Ascending aorta (tissue), 2 donors: ENCODE data around the gene SLC19A1. TPM values are rescaled to one million over a fixed set of nuclear protein-coding genes. Genes with fewer than 3 reads are reported as not detected.

Experiments used
- DNase-seq, 2 donors: peaks; one replicate each; pipeline ENCODE4 v3.0.0-alpha.2; 2019; ENCODE audit warnings: low spot score in 2 of 2
- H3K27ac ChIP-seq, 2 donors: fragments of 200-600 bp; sonication (generic); one replicate each; pipeline ENCODE4 v1.5.1; 2016 to 2017; ENCODE audit warnings: mild to moderate bottlenecking in 1 of 2
- H3K27me3 ChIP-seq: fragments of 200-600 bp; sonication (generic); one replicate; pipeline ENCODE4 v1.5.1; 2017
- H3K36me3 ChIP-seq, 2 donors: fragments of 200-600 bp; sonication (generic); one replicate each; pipeline ENCODE4 v1.5.1; 2016
- H3K4me1 ChIP-seq, 2 donors: fragments of 200-600 bp; sonication (generic); one replicate each; pipeline ENCODE4 v1.5.1; 2016 to 2017; ENCODE audit warnings: mild to moderate bottlenecking in 1 of 2
- H3K4me3 ChIP-seq, 2 donors: fragments of 200-600 bp; sonication (generic); one replicate each; pipeline ENCODE4 v1.5.1; 2016 to 2017; ENCODE audit warnings: mild to moderate bottlenecking in 1 of 2
- H3K9me3 ChIP-seq, 2 donors: fragments of 200-600 bp; sonication (generic); one replicate each; pipeline ENCODE4 v1.5.1; 2016
- CTCF ChIP-seq, 3 experiments: fragments of 200-600 bp in 2 of 3; fragments of 450-650 bp in 1 of 3; sonication (generic) in 2 of 3; IDR thresholded peaks; one replicate each; pipeline ENCODE4 v1.5.1; 2016 to 2019; ENCODE audit warnings: antibody characterized with exemption in 3 of 3, mild to moderate bottlenecking in 1 of 3, moderate library complexity in 1 of 3
- intact Hi-C: fragments of 100-400 bp; cut with DNase I; formaldehyde crosslinking; loops from one replicate; pipeline ENCODE4 v1.15.1; 2023
- total RNA-seq: library from RNA; depleted of rRNA; stranded (reverse); fragments of >200 nt; gene quantifications from one replicate; pipeline ENCODE4 v1.1.0, GENCODE V29; 2016

SLC19A1 gene
- total RNA-seq, 1 donor from 2014 or later: 8.4 TPM

GRCh38 chr21:45575993-45576837 is 34.0 kb upstream of the SLC19A1 start:
- intact Hi-C loops: no loop called here
- TF ChIP-seq CTCF (IDR thresholded peaks at IDR 0.05): no peak
- Histone ChIP-seq H3K4me3 (no peak overlapping the region), H3K4me1 (no peaks in the 10 kb centered on the region), H3K27me3 (no peaks in the 10 kb centered on the region), H3K9me3 (no peaks in the 10 kb centered on the region), H3K27ac (no peak overlapping the region), H3K36me3 (no peaks in the 10 kb centered on the region)
- no peak for DNase-seq

GRCh38 chr21:45575304-45575992 is 33.2 kb upstream of the SLC19A1 start:
- Histone ChIP-seq H3K27ac (no peak overlapping the region), H3K4me3 (no peak overlapping the region), H3K36me3 (no peaks in the 10 kb centered on the region), H3K4me1 (no peaks in the 10 kb centered on the region), H3K27me3 (no peaks in the 10 kb centered on the region), H3K9me3 (no peaks in the 10 kb centered on the region)
- TF ChIP-seq CTCF (IDR thresholded peaks at IDR 0.05): no peak
- intact Hi-C loops: no loop called here
- DNase-seq: no peak

- Histone ChIP-seq H3K27ac (no peak overlapping the region), H3K9me3 (no peaks in the 10 kb centered on the region), H3K4me1 (no peaks in the 10 kb centered on the region), H3K36me3 (no peaks in the 10 kb centered on the region), H3K27me3 (no peaks in the 10 kb centered on the region), H3K4me3 (no peak overlapping the region)
- intact Hi-C loops: no loop called here
- DNase-seq: no peak
- TF ChIP-seq CTCF (IDR thresholded peaks at IDR 0.05): no peak
Measured at GRCh38 chr21:45574691-45575090, 32.5 kb upstream of the SLC19A1 start.

GRCh38 chr21:45574081-45574501 is 31.9 kb upstream of the SLC19A1 start:
- H3K27ac ChIP-seq: no peak overlapping the region
- no peaks in the 10 kb centered on the region for H3K36me3 ChIP-seq
- H3K9me3 ChIP-seq: no peaks in the 10 kb centered on the region
- no peak for DNase-seq
- intact Hi-C loops: no loop called here
- H3K27me3 ChIP-seq: no peaks in the 10 kb centered on the region
- no peak for TF ChIP-seq CTCF (IDR thresholded peaks at IDR 0.05)
- no peak overlapping the region for H3K4me3 ChIP-seq
- H3K4me1 ChIP-seq: no peaks in the 10 kb centered on the region

GRCh38 chr21:45573452-45574035 is 31.3 kb upstream of the SLC19A1 start:
- intact Hi-C loops: no loop called here
- Histone ChIP-seq H3K4me3 (no peak overlapping the region), H3K36me3 (no peaks in the 10 kb centered on the region), H3K27me3 (no peaks in the 10 kb centered on the region), H3K4me1 (no peaks in the 10 kb centered on the region), H3K9me3 (no peaks in the 10 kb centered on the region), H3K27ac (no peak overlapping the region)
- TF ChIP-seq CTCF (IDR thresholded peaks at IDR 0.05): no peak
- no peak for DNase-seq
